H9 (cell line): ENCODE measurements around the gene ACBD6. TPM values are rescaled to one million over a fixed set of nuclear protein-coding genes. Genes with fewer than 3 reads are reported as not detected.

Source experiments
- DNase-seq: peaks from one replicate; pipeline ENCODE4 v3.0.0-alpha.2; 2017
- H2AFZ ChIP-seq: one replicate; pipeline ENCODE4 v1.6.1; 2013; ENCODE audit warnings: mild to moderate bottlenecking, low read length, control low read depth, moderate library complexity
- H2AK5ac ChIP-seq: 2 replicates; pipeline ENCODE4 v1.6.1; 2013; ENCODE audit warnings: low read length, control low read depth, mixed read lengths; ENCODE audit not compliant: insufficient read length
- H2BK120ac ChIP-seq: one replicate; pipeline ENCODE4 v1.6.1; 2013; ENCODE audit warnings: low read depth, mild to moderate bottlenecking, low read length, control low read depth, inconsistent platforms; ENCODE audit not compliant: poor library complexity, severe bottlenecking
- H2BK12ac ChIP-seq: 2 replicates; pipeline ENCODE4 v1.6.1; 2013; ENCODE audit warnings: low read length, control low read depth, mixed read lengths, low read depth; ENCODE audit not compliant: insufficient read length
- H2BK15ac ChIP-seq: 2 replicates; pipeline ENCODE4 v1.6.1; 2013; ENCODE audit warnings: low read depth, low read length, control low read depth
- H2BK20ac ChIP-seq: one replicate; pipeline ENCODE4 v1.6.1; 2013; ENCODE audit warnings: low read depth, mild to moderate bottlenecking, low read length, control low read depth, inconsistent platforms; ENCODE audit not compliant: poor library complexity, severe bottlenecking
- H2BK5ac ChIP-seq: 2 replicates; pipeline ENCODE4 v1.6.1; 2013; ENCODE audit warnings: low read length, control low read depth, mixed read lengths; ENCODE audit not compliant: insufficient read length
- H3K14ac ChIP-seq: 2 replicates; pipeline ENCODE4 v1.6.1; 2013; ENCODE audit warnings: low read length, control low read depth; ENCODE audit not compliant: insufficient read depth
- H3K18ac ChIP-seq: 2 replicates; pipeline ENCODE4 v1.6.1; 2013; ENCODE audit warnings: low read depth, mild to moderate bottlenecking, mixed read lengths, low read length, control low read depth; ENCODE audit not compliant: insufficient read length
- H3K23ac ChIP-seq: 2 replicates; pipeline ENCODE4 v1.6.1; 2013; ENCODE audit warnings: low read length, control low read depth, mixed read lengths, low read depth; ENCODE audit not compliant: insufficient read length
- H3K23me2 ChIP-seq: 2 replicates; pipeline ENCODE4 v1.6.1; 2013; ENCODE audit warnings: low read depth, mild to moderate bottlenecking, mixed read lengths, low read length, control low read depth; ENCODE audit not compliant: insufficient read length, poor library complexity, severe bottlenecking
- H3K27ac ChIP-seq: 2 replicates; pipeline ENCODE4 v1.5.1; 2013; ENCODE audit warnings: low read length, control low read depth, mixed read lengths, low read depth; ENCODE audit not compliant: insufficient read length
- H3K27me3 ChIP-seq: 2 replicates; pipeline ENCODE4 v1.6.1; 2013; ENCODE audit warnings: low read length, control low read depth, inconsistent platforms; ENCODE audit not compliant: insufficient read depth
- H3K4ac ChIP-seq: 2 replicates; pipeline ENCODE4 v1.6.1; 2013; ENCODE audit warnings: low read depth, mild to moderate bottlenecking, control low read depth, inconsistent platforms, low read length, moderate library complexity
- H3K4me1 ChIP-seq: 2 replicates; pipeline ENCODE4 v1.6.1; 2013; ENCODE audit warnings: low read length, control low read depth, inconsistent platforms; ENCODE audit not compliant: insufficient read depth
- H3K4me2 ChIP-seq: 2 replicates; pipeline ENCODE4 v1.6.1; 2013; ENCODE audit warnings: low read length, control low read depth, mixed read lengths; ENCODE audit not compliant: insufficient read length, insufficient read depth
- H3K56ac ChIP-seq: 2 replicates; pipeline ENCODE4 v1.6.1; 2013; ENCODE audit warnings: low read depth, mild to moderate bottlenecking, mixed read lengths, low read length, control low read depth; ENCODE audit not compliant: insufficient read length
- H3K79me1 ChIP-seq: 2 replicates; pipeline ENCODE4 v1.6.1; 2013; ENCODE audit warnings: low read depth, mild to moderate bottlenecking, moderate library complexity, low read length, control low read depth, inconsistent platforms; ENCODE audit not compliant: insufficient read depth, poor library complexity, severe bottlenecking
- H3K79me2 ChIP-seq: 2 replicates; pipeline ENCODE4 v1.6.1; 2013; ENCODE audit warnings: low read length, control low read depth, inconsistent platforms; ENCODE audit not compliant: insufficient read depth
- H3K9ac ChIP-seq: 2 replicates; pipeline ENCODE4 v1.6.1; 2013; ENCODE audit warnings: low read length, control low read depth, mixed read lengths; ENCODE audit not compliant: insufficient read length; ENCODE audit errors: extremely low read depth
- H3K9me3 ChIP-seq: one replicate; pipeline ENCODE4 v1.6.1; 2013; ENCODE audit warnings: low read depth, low read length, inconsistent platforms; ENCODE audit not compliant: control insufficient read depth
- H3T11ph ChIP-seq: one replicate; pipeline ENCODE4 v1.6.1; 2013; ENCODE audit warnings: mild to moderate bottlenecking, low read length, control low read depth, inconsistent platforms
- H4K20me1 ChIP-seq: one replicate; pipeline ENCODE4 v1.6.1; 2013; ENCODE audit not compliant: control insufficient read depth, insufficient read length, insufficient read depth
- H4K5ac ChIP-seq: 2 replicates; pipeline ENCODE4 v1.6.1; 2013; ENCODE audit warnings: low read depth, mild to moderate bottlenecking, mixed read lengths, low read length, control low read depth; ENCODE audit not compliant: insufficient read length
- H4K8ac ChIP-seq: replicated peaks from 2 replicates; pipeline ENCODE4 v1.6.1; 2013; ENCODE audit warnings: low read length, control low read depth, mixed read lengths, low read depth; ENCODE audit not compliant: insufficient read length
- H4K91ac ChIP-seq: 2 replicates; pipeline ENCODE4 v1.6.1; 2013; ENCODE audit warnings: low read depth, mild to moderate bottlenecking, moderate library complexity, mixed read lengths, low read length, control low read depth; ENCODE audit not compliant: insufficient read length
- H3K27ac Mint-ChIP-seq, 3 experiments: 2 replicates in 2 of 3; 3 replicates in 1 of 3; pipeline ENCODE4 v1.8.0; 2020 to 2021; ENCODE audit warnings: mixed read lengths in 3 of 3, mild to moderate bottlenecking in 1 of 3, moderate library complexity in 1 of 3
- H3K27me3 Mint-ChIP-seq: 2 replicates; pipeline ENCODE4 v1.8.0; 2021; ENCODE audit warnings: low read depth, mild to moderate bottlenecking, moderate library complexity, mixed read lengths
- H3K36me3 Mint-ChIP-seq, 3 experiments: 2 replicates in 2 of 3; 3 replicates in 1 of 3; pipeline ENCODE4 v1.8.0; 2020 to 2021; ENCODE audit warnings: low read depth in 3 of 3, mixed read lengths in 3 of 3; ENCODE audit not compliant: insufficient read depth in 1 of 3
- H3K4me1 Mint-ChIP-seq, 2 experiments: 2 replicates each; pipeline ENCODE4 v1.8.0; 2020; ENCODE audit warnings: mixed read lengths in 2 of 2
- H3K4me3 Mint-ChIP-seq, 2 experiments: 2 replicates in 1 of 2; 3 replicates in 1 of 2; pipeline ENCODE4 v1.8.0; 2020 to 2021; ENCODE audit warnings: mild to moderate bottlenecking in 2 of 2, mixed read lengths in 2 of 2, moderate library complexity in 1 of 2
- H3K9me3 Mint-ChIP-seq, 2 experiments: 2 replicates in 1 of 2; 3 replicates in 1 of 2; pipeline ENCODE4 v1.8.0; 2020; ENCODE audit warnings: mild to moderate bottlenecking in 2 of 2, mixed read lengths in 2 of 2, moderate library complexity in 1 of 2
- CTCF ChIP-seq: fragments of 200-600 bp; sonication (generic); conservative IDR thresholded peaks from 3 replicates; pipeline ENCODE4 v1.8.0; 2021; ENCODE audit warnings: antibody characterized with exemption, mild to moderate bottlenecking
- WGBS: extraction: QIAGEN DNeasy Blood & Tissue Kit; methylation state at CpG from one replicate; pipeline ENCODE4 v1.1.7; 2013; ENCODE audit warnings: missing lambda C conversion rate, low lambda C conversion rate, mixed read lengths; ENCODE audit not compliant: insufficient read length; ENCODE audit errors: extremely low coverage; 5-methylcytosine and 5-hydroxymethylcytosine counted together
- total RNA-seq: library from RNA; stranded (reverse); gene quantifications from 2 replicates; pipeline ENCODE4 v1.2.1, GENCODE V29; 2021

Gene ACBD6
- total RNA-seq, 1 experiment from 2014 or later = 51.4 TPM

- H3K9ac ChIP-seq = no peak overlapping the region
- H3K9me3 ChIP-seq = no peaks in the 10 kb centered on the region
- H3K79me2 ChIP-seq = no peaks in the 10 kb centered on the region
- no peak overlapping the region for H4K8ac ChIP-seq
- no peak overlapping the region for H2AK5ac ChIP-seq
- H3K23me2 ChIP-seq = no peaks in the 10 kb centered on the region
- H3K56ac ChIP-seq = no peak overlapping the region
- H3T11ph ChIP-seq = no peak overlapping the region
- no peak overlapping the region for H2BK5ac ChIP-seq
- H3K9me3 Mint-ChIP-seq = peaks cover 0 to 3% of the 10 kb centered on the region in 2 experiments; a peak in 1 of 5 replicates
- peaks cover 7% of the 10 kb centered on the region; the same call in 1 of the 2 replicates for H3K4me1 ChIP-seq
- no peaks in the 10 kb centered on the region for H4K20me1 ChIP-seq
- no peak overlapping the region for H3K14ac ChIP-seq
- TF ChIP-seq CTCF = no peak
- H2BK120ac ChIP-seq = no peak overlapping the region
- H3K18ac ChIP-seq = no peak overlapping the region
- H3K79me1 ChIP-seq = no peaks in the 10 kb centered on the region
- H2BK12ac ChIP-seq = no peak overlapping the region
- no peak overlapping the region for H3K4me2 ChIP-seq
- no peak overlapping the region for H3K4ac ChIP-seq
- no peak overlapping the region for H2AFZ ChIP-seq
- no peak overlapping the region for H4K5ac ChIP-seq
- no peak overlapping the region for H3K23ac ChIP-seq
- no peak overlapping the region for H2BK15ac ChIP-seq
- no peaks in the 10 kb centered on the region for H3K36me3 Mint-ChIP-seq
- H3K27me3 Mint-ChIP-seq = peaks cover 11% of the 10 kb centered on the region
- H3K4me1 Mint-ChIP-seq = peaks cover 42 to 58% of the 10 kb centered on the region in 2 experiments
- H4K91ac ChIP-seq = no peak overlapping the region
- no CpG with 5 or more reads among the region's 5 CpGs for WGBS
- H3K27ac Mint-ChIP-seq = no peak overlapping the region
- no peak overlapping the region for H3K4me3 Mint-ChIP-seq
- no peak overlapping the region for H3K27ac ChIP-seq
- DNase-seq = no peak
- H2BK20ac ChIP-seq = no peak overlapping the region
- H3K27me3 ChIP-seq = no peaks in the 10 kb centered on the region
Measured at GRCh38 chr1:180246579-180246978, 255.8 kb downstream of the ACBD6 start.
